Measurements from ENCODE around the gene TRAF6. TPM values are rescaled to one million over a fixed set of nuclear protein-coding genes. Genes with fewer than 3 reads are reported as not detected.
"Not testable (repeated sequence)": the region's sequence is repeated elsewhere in the genome, so short reads cannot be mapped to it uniquely, and the experiment has no call there.

TRAF6 gene
- polyA plus RNA-seq, 1 experiment, result 6.2 TPM

DNA sequence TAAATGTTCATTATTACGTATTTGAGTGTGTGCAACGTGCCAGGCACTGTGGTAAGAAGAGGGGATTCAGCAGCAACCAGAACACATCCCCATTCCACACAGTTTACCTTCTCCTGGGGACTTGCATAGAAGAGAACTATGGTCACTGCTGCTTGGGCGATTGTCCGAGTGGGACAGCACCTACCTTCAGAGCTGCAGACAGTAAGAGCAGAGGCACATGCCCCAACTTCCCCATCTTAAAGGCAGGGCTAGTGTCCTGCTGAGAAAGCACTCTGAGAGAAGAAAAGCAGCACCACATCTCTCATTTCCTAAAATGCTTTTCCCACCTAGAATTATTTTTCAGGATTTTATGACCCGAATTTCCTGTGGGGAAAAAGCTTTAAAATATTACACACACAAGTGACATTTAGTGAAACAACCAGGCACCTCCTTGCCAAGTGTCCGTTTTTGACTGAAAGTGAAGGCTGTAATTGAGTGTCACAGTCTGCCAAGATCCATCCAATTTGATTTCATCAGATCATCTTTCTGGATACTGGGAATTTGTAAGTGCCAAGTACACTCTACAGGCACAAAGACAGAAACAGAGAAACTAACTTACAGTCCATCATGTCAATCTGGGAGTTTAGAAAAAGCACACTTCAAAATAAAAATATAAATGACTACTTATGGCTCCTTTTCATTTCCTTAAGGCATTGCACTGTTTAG lies 24.6 kb downstream of the TRAF6 start:
- Histone ChIP-seq H3K27me3 (ENCODE audit: control insufficient read depth, insufficient read depth, low read length) (no peaks in the 10 kb centered on the region), H3K36me3 (ENCODE audit: control insufficient read depth, insufficient read depth, low read length) (peaks cover 8% of the 10 kb centered on the region), H3K4me3 (ENCODE audit: low read depth, low read length) (no peak overlapping the region)
- DNase-seq (ENCODE audit: low read depth), result no peak
- no peak for TF ChIP-seq CTCF (IDR thresholded peaks at IDR 0.05; ENCODE audit: insufficient read depth, low read depth, low read length)
- ChIA-PET CTCF (interaction anchor here (1.3 kb wide), 1 partner anchor 194 kb away, joined by 6 read pairs; no protein-coding TSS in a partner anchor), POLR2A (no interaction called here)

DNA sequence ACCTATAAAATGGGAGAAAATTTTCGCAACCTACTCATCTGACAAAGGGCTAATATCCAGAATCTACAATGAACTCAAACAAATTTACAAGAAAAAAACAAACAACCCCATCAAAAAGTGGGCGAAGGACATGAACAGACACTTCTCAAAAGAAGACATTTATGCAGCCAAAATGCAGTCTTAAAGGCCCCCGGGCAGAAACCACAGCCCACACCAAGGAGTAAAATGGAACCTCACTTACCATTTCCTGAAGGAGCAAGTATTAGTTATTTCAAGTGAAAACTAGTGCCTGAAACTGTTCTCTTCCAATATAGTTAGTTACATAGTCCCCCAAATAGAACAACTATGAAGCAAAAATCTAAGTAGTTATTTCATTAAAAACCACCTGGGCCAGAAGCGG lies 27.0 kb downstream of the TRAF6 start:
- DNase-seq (ENCODE audit: low read depth); POLR2A ChIA-PET; CTCF ChIA-PET: not testable (repeated sequence)

DNA sequence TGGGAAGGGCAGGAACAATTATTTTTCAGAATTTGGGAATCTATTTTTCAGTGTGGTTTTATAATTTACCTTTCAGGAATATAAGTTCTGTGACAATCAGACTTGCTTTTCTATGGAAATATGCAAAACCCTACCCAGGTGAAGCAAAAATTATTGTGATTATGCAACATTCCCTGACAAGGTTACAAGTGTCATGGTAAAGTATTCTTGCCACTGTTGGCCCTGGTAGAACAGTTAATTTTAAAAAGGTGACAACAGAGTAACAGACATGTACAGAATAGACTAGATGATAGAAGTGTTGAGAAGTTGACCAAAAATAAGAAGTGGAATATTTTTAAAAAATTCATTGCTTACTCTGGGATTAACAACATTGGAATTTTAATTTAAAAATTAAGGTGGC lies 29.2 kb downstream of the TRAF6 start:
- ChIA-PET CTCF (interaction anchor here (1.2 to 6.4 kb wide), 5 partner anchors 12 to 659 kb away, joined by 3 to 205 read pairs (median 16); partner anchors contain the start of genes COMMD9 and PRR5L), POLR2A (no interaction called here)
- no peaks in the 10 kb centered on the region for H3K27me3 ChIP-seq (ENCODE audit: control insufficient read depth, insufficient read depth, low read length)
- H3K36me3 ChIP-seq (ENCODE audit: control insufficient read depth, insufficient read depth, low read length), result peaks cover 4% of the 10 kb centered on the region
- no peak for DNase-seq (ENCODE audit: low read depth)
- TF ChIP-seq CTCF (IDR thresholded peaks at IDR 0.05; ENCODE audit: insufficient read depth, low read depth, low read length), result no peak
- no peak overlapping the region for H3K4me3 ChIP-seq (ENCODE audit: low read depth, low read length)

More for the DNA sequence above, 27.0 kb downstream of the TRAF6 start:
- H3K36me3 ChIP-seq (ENCODE audit: control insufficient read depth, insufficient read depth, low read length); H3K4me3 ChIP-seq (ENCODE audit: low read depth, low read length); H3K27me3 ChIP-seq (ENCODE audit: control insufficient read depth, insufficient read depth, low read length): not testable (repeated sequence)

- peak; percentile 69 for TF ChIP-seq CTCF (IDR thresholded peaks at IDR 0.05; ENCODE audit: insufficient read depth, low read depth, low read length)
- Histone ChIP-seq H3K4me3 (ENCODE audit: low read depth, low read length) (no peak overlapping the region), H3K27me3 (ENCODE audit: control insufficient read depth, insufficient read depth, low read length) (no peaks in the 10 kb centered on the region), H3K36me3 (ENCODE audit: control insufficient read depth, insufficient read depth, low read length) (no peaks in the 10 kb centered on the region)
- DNase-seq (ENCODE audit: low read depth), result no peak
- POLR2A ChIA-PET, result no interaction called here
- CTCF ChIA-PET, result interaction anchor here (0.6 to 6.4 kb wide), 34 partner anchors 9 to 873 kb away, joined by 3 to 205 read pairs (median 4); partner anchors contain the start of genes COMMD9 and PRR5L
These were observed 31.3 kb downstream of the TRAF6 start for GRCh38 chr11:36478700-36479329.

DNA sequence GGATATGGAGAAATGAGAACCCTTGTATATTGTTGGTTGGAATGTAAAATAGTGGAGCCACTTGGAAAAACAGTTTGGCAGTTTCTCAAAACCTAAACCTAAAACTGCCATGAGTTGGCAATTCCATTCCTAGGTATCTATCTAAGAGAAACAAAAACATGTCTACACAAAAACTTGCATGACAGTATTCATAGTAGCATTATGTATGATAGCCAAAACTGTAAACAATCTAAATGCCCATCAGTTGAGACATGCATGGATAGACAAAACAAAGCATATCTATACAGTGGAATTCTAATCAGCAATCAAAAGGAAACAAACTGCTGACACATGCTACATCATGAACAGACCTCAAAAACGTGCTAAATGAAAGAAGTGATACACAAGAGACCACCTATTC lies 34.9 kb downstream of the TRAF6 start:
- Histone ChIP-seq H3K4me3 (ENCODE audit: low read depth, low read length) (no peak overlapping the region), H3K27me3 (ENCODE audit: control insufficient read depth, insufficient read depth, low read length) (no peaks in the 10 kb centered on the region), H3K36me3 (ENCODE audit: control insufficient read depth, insufficient read depth, low read length) (no peaks in the 10 kb centered on the region)
- DNase-seq (ENCODE audit: low read depth), result no peak
- TF ChIP-seq CTCF (IDR thresholded peaks at IDR 0.05; ENCODE audit: insufficient read depth, low read depth, low read length), result no peak
- ChIA-PET CTCF (interaction anchor here (1.1 to 6.4 kb wide), 2 partner anchors 181 to 182 kb away, joined by 7 to 205 read pairs; partner anchors contain the start of genes COMMD9 and PRR5L), POLR2A (no interaction called here)

All from BJ (cell line).